Measurements from ENCODE around the gene PDZD2.

- TF ChIP-seq POLR2A (IDR thresholded peaks at IDR 0.05) (no peak), POLR2AphosphoS5 (IDR thresholded peaks at IDR 0.05) (no peak), CTCF (IDR thresholded peaks at IDR 0.05) (no peak), EP300 (IDR thresholded peaks at IDR 0.05) (no peak)
Observed at GRCh38 chr5:31850981-31851689, 212.2 kb downstream of the PDZD2 start.

Measured in sigmoid colon (tissue), 4 donors.